ENCODE results near the gene SGTA. TPM values are rescaled to one million over a fixed set of nuclear protein-coding genes. Genes with fewer than 3 reads are reported as not detected.

SGTA gene
- total and polyA plus RNA-seq, 12 donors, result 28.2 to 104 (median 54.9) TPM

DNA sequence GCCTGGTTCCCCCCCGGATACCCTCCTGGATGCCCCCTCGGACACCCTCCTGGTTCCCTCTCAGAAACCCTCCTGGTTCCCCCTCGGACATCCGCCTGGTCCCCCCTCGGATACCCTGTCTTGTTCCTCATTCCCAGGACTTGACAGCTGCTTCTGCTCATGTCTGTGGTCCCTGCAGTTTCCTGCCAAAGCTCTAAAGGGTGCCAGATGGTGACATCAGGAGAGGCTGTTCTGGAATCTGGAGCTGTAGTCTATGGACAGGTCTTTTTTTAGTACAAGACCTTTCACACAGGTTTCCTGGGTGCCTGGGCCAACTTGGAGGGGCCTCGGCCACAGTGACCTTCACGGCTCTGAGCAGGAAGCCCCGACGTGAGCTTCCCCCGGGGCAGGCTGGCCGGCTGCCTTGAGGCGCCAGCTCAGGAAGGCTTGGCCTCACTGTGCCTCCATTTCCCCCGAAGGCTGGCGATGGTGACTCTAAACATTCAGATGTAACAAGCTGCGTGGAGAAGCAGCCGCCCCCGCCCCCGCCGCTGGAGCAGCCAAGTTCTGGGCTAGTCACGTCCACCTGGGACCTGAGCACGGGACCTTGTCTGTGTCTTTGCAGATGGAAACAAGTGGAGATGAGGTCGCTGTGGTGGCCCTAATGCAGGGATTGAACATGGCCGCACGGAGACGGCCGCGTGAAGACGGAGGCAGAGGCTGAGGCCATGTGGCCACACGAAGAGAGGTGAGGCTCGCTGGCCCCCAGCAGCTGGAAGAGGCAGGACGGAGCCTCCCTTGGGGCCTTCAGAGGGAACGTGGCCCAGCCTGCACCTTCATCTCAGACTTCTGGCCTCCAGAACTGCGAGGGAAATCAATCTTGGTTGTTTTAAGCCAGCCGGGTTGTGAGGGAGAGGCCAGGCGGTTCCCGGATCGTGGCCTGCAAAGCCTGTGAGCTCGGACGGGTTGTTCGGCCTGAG is 12.7 kb downstream of the SGTA start:
- H3K4me3 ChIP-seq, result no peak overlapping the region
- intact Hi-C loops (cut with DNase I), result no loop called here
- no peaks in the 10 kb centered on the region for H3K9me3 ChIP-seq (replicated peaks in 1 of 3)
- DNase-seq, result peak in 6 of 7 donors; percentile 53 to 83 (median 56)
- no peaks in the 10 kb centered on the region for H3K27me3 ChIP-seq
- H3K36me3 ChIP-seq (replicated peaks in 1 of 2), result peaks cover 0 to 28% of the 10 kb centered on the region in 2 donors
- H3K27ac ChIP-seq, result peak overlapping the region in 4 of 5 donors; percentile 48 to 89 (median 70)
- peaks cover 11 to 29% of the 10 kb centered on the region in 2 donors for H3K4me1 ChIP-seq (replicated peaks in 1 of 2)
- WGBS, 4 donors, result 58 to 86% (median 62%) methylated on average over 4 to 40 of the region's 40 CpGs
- TF ChIP-seq, protein P1, sequence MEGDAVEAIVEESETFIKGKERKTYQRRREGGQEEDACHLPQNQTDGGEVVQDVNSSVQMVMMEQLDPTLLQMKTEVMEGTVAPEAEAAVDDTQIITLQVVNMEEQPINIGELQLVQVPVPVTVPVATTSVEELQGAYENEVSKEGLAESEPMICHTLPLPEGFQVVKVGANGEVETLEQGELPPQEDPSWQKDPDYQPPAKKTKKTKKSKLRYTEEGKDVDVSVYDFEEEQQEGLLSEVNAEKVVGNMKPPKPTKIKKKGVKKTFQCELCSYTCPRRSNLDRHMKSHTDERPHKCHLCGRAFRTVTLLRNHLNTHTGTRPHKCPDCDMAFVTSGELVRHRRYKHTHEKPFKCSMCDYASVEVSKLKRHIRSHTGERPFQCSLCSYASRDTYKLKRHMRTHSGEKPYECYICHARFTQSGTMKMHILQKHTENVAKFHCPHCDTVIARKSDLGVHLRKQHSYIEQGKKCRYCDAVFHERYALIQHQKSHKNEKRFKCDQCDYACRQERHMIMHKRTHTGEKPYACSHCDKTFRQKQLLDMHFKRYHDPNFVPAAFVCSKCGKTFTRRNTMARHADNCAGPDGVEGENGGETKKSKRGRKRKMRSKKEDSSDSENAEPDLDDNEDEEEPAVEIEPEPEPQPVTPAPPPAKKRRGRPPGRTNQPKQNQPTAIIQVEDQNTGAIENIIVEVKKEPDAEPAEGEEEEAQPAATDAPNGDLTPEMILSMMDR (IDR thresholded peaks at IDR 0.05), result no peak
- TF ChIP-seq POLR2A (IDR thresholded peaks at IDR 0.05), result no peak

DNA sequence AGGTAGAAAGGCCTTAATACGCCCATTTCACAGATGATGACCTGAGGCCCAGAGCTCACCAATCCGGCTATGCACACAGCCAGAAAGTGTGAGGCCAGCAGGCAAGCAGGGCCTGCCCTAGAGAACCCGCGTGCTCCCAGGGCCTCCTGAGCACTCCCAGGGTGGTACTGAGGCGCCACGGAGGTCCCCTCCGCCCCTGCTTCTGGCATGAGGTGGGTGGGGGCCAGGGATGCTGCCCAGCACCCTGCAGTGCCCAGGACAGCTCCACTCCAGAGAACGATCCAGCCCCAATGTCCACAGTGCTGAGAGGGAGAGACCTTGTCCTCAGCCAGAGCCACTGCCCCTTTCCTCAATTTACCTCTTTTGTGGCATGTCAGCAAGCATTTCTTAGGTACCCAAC is 13.9 kb downstream of the SGTA start:
- peaks cover 0 to 39% of the 10 kb centered on the region in 2 donors for H3K36me3 ChIP-seq (replicated peaks in 1 of 2)
- DNase-seq, result no peak
- no peaks in the 10 kb centered on the region for H3K9me3 ChIP-seq (replicated peaks in 1 of 3)
- H3K27ac ChIP-seq, result peak overlapping the region in 2 of 5 donors; percentile 8 to 89
- no peaks in the 10 kb centered on the region for H3K27me3 ChIP-seq
- peaks cover 11 to 21% of the 10 kb centered on the region in 2 donors for H3K4me1 ChIP-seq (replicated peaks in 1 of 2)
- no peak overlapping the region for H3K4me3 ChIP-seq
- intact Hi-C loops (cut with DNase I), result no loop called here
- TF ChIP-seq, protein P1 (IDR thresholded peaks at IDR 0.05), result no peak
- no peak for TF ChIP-seq POLR2A (IDR thresholded peaks at IDR 0.05)
- WGBS, 4 donors, result 86 to 96% (median 89%) methylated on average over 1 to 8 of the region's 8 CpGs; no CpG with 5 or more reads in 1 of the 4 donors

DNA sequence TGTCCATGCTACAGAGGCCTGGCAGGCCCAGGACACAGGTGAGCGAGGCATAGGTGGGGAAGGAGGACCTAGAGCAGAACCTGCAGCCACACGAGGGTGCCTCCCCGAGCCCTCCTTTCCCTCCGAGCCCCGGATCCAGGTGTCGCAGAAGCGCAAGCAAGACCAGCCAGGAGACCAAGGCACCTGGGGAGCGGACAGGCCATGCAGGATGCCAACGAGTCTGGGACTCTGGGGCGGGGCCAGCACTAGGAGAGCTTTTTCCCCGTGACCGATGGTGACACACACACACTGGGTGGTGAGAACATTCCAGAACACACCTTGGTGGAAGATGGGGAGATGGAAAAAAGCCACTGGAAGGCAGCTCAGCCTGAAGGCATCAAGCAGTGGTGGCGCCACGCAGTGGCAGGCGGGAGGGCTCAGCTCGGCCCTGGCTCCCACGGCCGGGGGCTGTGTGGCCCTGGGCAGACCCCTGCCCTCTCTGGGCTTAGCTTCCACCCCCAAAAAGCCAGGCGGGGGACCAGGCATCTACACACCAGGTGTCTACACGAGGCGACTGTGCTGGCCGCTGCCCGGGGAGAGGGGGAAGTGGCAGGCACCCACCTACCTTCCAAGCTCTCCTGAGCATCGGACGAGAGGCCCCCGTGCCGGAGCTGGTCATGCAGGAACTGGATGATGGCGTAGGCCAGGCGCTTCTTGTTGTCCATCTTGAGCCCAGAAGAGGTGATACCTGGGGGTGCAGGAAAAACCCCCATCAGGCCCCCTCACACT is 14.5 kb downstream of the SGTA start:
- intact Hi-C loops (cut with DNase I), result no loop called here

More for the DNA sequence above, 14.5 kb downstream of the SGTA start:
- H3K4me3 ChIP-seq, result no peak overlapping the region
- 90 to 97% (median 93%) methylated on average over 6 to 29 of the region's 29 CpGs for WGBS, 4 donors
- no peak for TF ChIP-seq POLR2A (IDR thresholded peaks at IDR 0.05)
- TF ChIP-seq, protein P1 (IDR thresholded peaks at IDR 0.05), result no peak
- peaks cover 11 to 21% of the 10 kb centered on the region in 2 donors for H3K4me1 ChIP-seq (replicated peaks in 1 of 2)
- no peaks in the 10 kb centered on the region for H3K9me3 ChIP-seq (replicated peaks in 1 of 3)
- no peak overlapping the region for H3K27ac ChIP-seq
- no peak for DNase-seq
- H3K27me3 ChIP-seq, result no peaks in the 10 kb centered on the region
- peaks cover 0 to 45% of the 10 kb centered on the region in 2 donors for H3K36me3 ChIP-seq (replicated peaks in 1 of 2)
